ENCODE results near the gene CD80. TPM values are rescaled to one million over a fixed set of nuclear protein-coding genes. Genes with fewer than 3 reads are reported as not detected.

CD80 gene
- total and polyA plus RNA-seq, 10 of the 15 experiments (the other 5 are each of a cell fraction or from before 2014, with no cell fraction given), result 41.4 to 137 (median 58.1) TPM

- RAD21 ChIA-PET (ENCODE audit: unreplicated experiment), result interaction anchor here (1.6 kb wide), 1 partner anchor 150 kb away, joined by 3 read pairs; no protein-coding TSS in a partner anchor
- Histone ChIP-seq H4K20me1 (ENCODE audit: control insufficient read depth, insufficient read depth) (no peaks in the 10 kb centered on the region), H3K4me2 (ENCODE audit: control insufficient read depth, insufficient read depth) (no peak overlapping the region), H3K27me3 (replicated peaks in 1 of 2; ENCODE audit: control insufficient read depth in 2 of 2, insufficient read depth in 2 of 2, low read length in 1 of 2) (no peaks in the 10 kb centered on the region), H3K4me3 (no peak overlapping the region), H3K9ac (ENCODE audit: control insufficient read depth, insufficient read depth, low read length) (no peak overlapping the region), H3K9me3 (replicated peaks; ENCODE audit: control insufficient read depth, insufficient read depth, low read length) (no peaks in the 10 kb centered on the region), H3K36me3 (ENCODE audit: control insufficient read depth in 2 of 2, insufficient read depth in 2 of 2, low read length in 1 of 2) (peaks cover 8 to 47% of the 10 kb centered on the region in 2 experiments), H3K79me2 (ENCODE audit: control insufficient read depth, insufficient read depth, low read length) (peaks cover 3% of the 10 kb centered on the region), H3K27ac (ENCODE audit: control insufficient read depth, insufficient read depth) (no peak overlapping the region), H2AFZ (ENCODE audit: control insufficient read depth, low read depth, low read length) (no peak overlapping the region), H3K4me1 (ENCODE audit: control insufficient read depth, insufficient read depth, low read length) (no peaks in the 10 kb centered on the region)
- no peak for ATAC-seq
- CTCF ChIA-PET, result interaction anchor here (0.8 to 1.1 kb wide), 4 partner anchors 11 to 151 kb away, joined by 3 to 5 read pairs (median 3); partner anchors contain the start of gene CD80
- DNase-seq (ENCODE audit: low read depth, low spot score), result no peak
- in situ Hi-C loops (cut with MboI) (no loop called here), intact Hi-C loops (cut with micrococcal nuclease; ENCODE audit: unreplicated experiment) (no loop called here)
- BruUV-seq (replicated peaks), result TSS peak; percentile 31
- POLR2A ChIA-PET, result no interaction called here
- no peak for FAIRE-seq
- SMC1A ChIA-PET (ENCODE audit: uncharacterized antibody, unreplicated experiment), result interaction anchor here (0.7 to 1.7 kb wide), 9 partner anchors 10 to 254 kb away, joined by 3 to 10 read pairs (median 3); no protein-coding TSS in a partner anchor
- TF ChIP-seq E2F4 (IDR thresholded peaks at IDR 0.05; ENCODE audit: low read depth, low read length), result no peak
Observed at GRCh38 chr3:119529883-119530282, 29.5 kb downstream of the CD80 start.

- Histone ChIP-seq H3K4me1 (ENCODE audit: control insufficient read depth, insufficient read depth, low read length) (no peaks in the 10 kb centered on the region), H4K20me1 (ENCODE audit: control insufficient read depth, insufficient read depth) (no peaks in the 10 kb centered on the region), H3K4me3 (no peak overlapping the region), H3K36me3 (ENCODE audit: control insufficient read depth in 2 of 2, insufficient read depth in 2 of 2, low read length in 1 of 2) (peaks cover 6 to 61% of the 10 kb centered on the region in 2 experiments), H2AFZ (ENCODE audit: control insufficient read depth, low read depth, low read length) (no peak overlapping the region), H3K79me2 (ENCODE audit: control insufficient read depth, insufficient read depth, low read length) (peaks cover 3% of the 10 kb centered on the region; the same call in 1 of the 2 replicates), H3K27me3 (replicated peaks in 1 of 2; ENCODE audit: control insufficient read depth in 2 of 2, insufficient read depth in 2 of 2, low read length in 1 of 2) (no peaks in the 10 kb centered on the region), H3K4me2 (ENCODE audit: control insufficient read depth, insufficient read depth) (no peak overlapping the region), H3K9ac (ENCODE audit: control insufficient read depth, insufficient read depth, low read length) (no peak overlapping the region), H3K9me3 (replicated peaks; ENCODE audit: control insufficient read depth, insufficient read depth, low read length) (no peaks in the 10 kb centered on the region), H3K27ac (ENCODE audit: control insufficient read depth, insufficient read depth) (no peak overlapping the region)
- ATAC-seq (no peak), FAIRE-seq (no peak), DNase-seq (ENCODE audit: low read depth, low spot score) (no peak)
- ChIA-PET SMC1A (ENCODE audit: uncharacterized antibody, unreplicated experiment) (no interaction called here), RAD21 (ENCODE audit: unreplicated experiment) (no interaction called here), CTCF (interaction anchor here (0.6 to 1.1 kb wide), 3 partner anchors 9 to 72 kb away, joined by 3 read pairs; no protein-coding TSS in a partner anchor), POLR2A (interaction anchor here (1.5 kb wide), 1 partner anchor 23 kb away, joined by 3 read pairs; no protein-coding TSS in a partner anchor)
- BruUV-seq (replicated peaks), result no TSS peak
- in situ Hi-C loops (cut with MboI), result no loop called here
- intact Hi-C loops (cut with micrococcal nuclease; ENCODE audit: unreplicated experiment), result no loop called here
- 96% methylated on average over 5 of the region's 5 CpGs for whole genome bisulfite sequencing (ENCODE audit: insufficient coverage, insufficient replicate concordance, low lambda C conversion rate, missing lambda C conversion rate)
- no peak for TF ChIP-seq WRNIP1 (IDR thresholded peaks at IDR 0.05; ENCODE audit: borderline replicate concordance, low read depth, low read length)
- no peak for TF ChIP-seq SREBF2 (IDR thresholded peaks at IDR 0.05; ENCODE audit: low read length)
- TF ChIP-seq IRF3 (IDR thresholded peaks at IDR 0.05), result no peak
- no peak for TF ChIP-seq TARDBP (IDR thresholded peaks at IDR 0.05; ENCODE audit: borderline replicate concordance)
- TF ChIP-seq MYB (IDR thresholded peaks at IDR 0.05; ENCODE audit: borderline replicate concordance, low read depth, low read length), result no peak
- TF ChIP-seq PML (IDR thresholded peaks at IDR 0.05; ENCODE audit: low read length), result no peak
- no peak for TF ChIP-seq CUX1 (IDR thresholded peaks at IDR 0.05; ENCODE audit: insufficient replicate concordance, low read depth, low read length)
- no peak for TF ChIP-seq DPF2 (IDR thresholded peaks at IDR 0.05)
- TF ChIP-seq SREBF1 (IDR thresholded peaks at IDR 0.05; ENCODE audit: low read length), result no peak
- TF ChIP-seq SMC3 (IDR thresholded peaks at IDR 0.05; ENCODE audit: borderline replicate concordance, low read length), result no peak
Observed at GRCh38 chr3:119527714-119528113, 31.7 kb downstream of the CD80 start.
